Thyroid gland (tissue), 4 donors: ENCODE results near the gene HTRA3. TPM values are rescaled to one million over a fixed set of nuclear protein-coding genes. Genes with fewer than 3 reads are reported as not detected.

Experiments used
- DNase-seq, 2 donors: peaks; one replicate each; pipeline ENCODE4 v3.0.0-alpha.2; 2019
- H3K27ac ChIP-seq, 3 donors: fragments of 200-600 bp; sonication (generic); 1 replicate in 2 of 3; 2 replicates in 1 of 3; pipeline ENCODE4 v1.5.1; 2016 to 2019; ENCODE audit warnings: mild to moderate bottlenecking in 1 of 3, moderate library complexity in 1 of 3
- H3K27me3 ChIP-seq: fragments of 200-600 bp; sonication (generic); one replicate; pipeline ENCODE4 v1.5.1; 2019
- H3K36me3 ChIP-seq, 2 donors: fragments of 200-600 bp; sonication (generic); one replicate each; pipeline ENCODE4 v1.5.1; 2016 to 2019
- H3K4me1 ChIP-seq, 2 donors: fragments of 200-600 bp; sonication (generic); one replicate each; pipeline ENCODE4 v1.5.1; 2017 to 2019
- H3K4me3 ChIP-seq, 3 donors: fragments of 200-600 bp; sonication (generic); replicated peaks in 1 of 3; 1 replicate in 2 of 3; 2 replicates in 1 of 3; pipeline ENCODE4 v1.5.1; 2016; ENCODE audit warnings: mild to moderate bottlenecking in 1 of 3
- H3K9me3 ChIP-seq: fragments of 200-600 bp; sonication (generic); one replicate; pipeline ENCODE4 v1.5.1; 2017
- POLR2A ChIP-seq, 2 donors: fragments of 450-650 bp; IDR thresholded peaks; one replicate each; pipeline ENCODE4 v1.6.1; 2017; ENCODE audit warnings: antibody characterized with exemption in 2 of 2, mild to moderate bottlenecking in 2 of 2, moderate library complexity in 1 of 2
- WGBS, 2 donors: methylation state at CpG; one replicate each; pipeline ENCODE4 v1.1.5; 2017; 5-methylcytosine and 5-hydroxymethylcytosine counted together
- intact Hi-C: fragments of 100-400 bp; cut with DNase I; formaldehyde crosslinking; loops from one replicate; pipeline ENCODE4 v1.15.1; 2023
- total RNA-seq, 4 donors: library from RNA; depleted of rRNA; stranded (reverse); fragments of >200 nt; gene quantifications; one replicate each; pipeline ENCODE4 v1.2.3, GENCODE V29; 2016
- TF ChIP-seq, protein P1 (sequence below), 6 experiments: fragments of 200-600 bp in 3 of 6; fragments of 450-650 bp in 3 of 6; sonication (generic) in 3 of 6; IDR thresholded peaks; one replicate each; pipeline ENCODE4 v1.5.1; 2016 to 2019; ENCODE audit warnings: antibody characterized with exemption in 6 of 6, mild to moderate bottlenecking in 2 of 6, inconsistent platforms in 1 of 6, moderate library complexity in 1 of 6

The HTRA3 gene
- total RNA-seq, 4 donors from 2014 or later: 6.9 to 38.3 (median 14.0) TPM

DNA sequence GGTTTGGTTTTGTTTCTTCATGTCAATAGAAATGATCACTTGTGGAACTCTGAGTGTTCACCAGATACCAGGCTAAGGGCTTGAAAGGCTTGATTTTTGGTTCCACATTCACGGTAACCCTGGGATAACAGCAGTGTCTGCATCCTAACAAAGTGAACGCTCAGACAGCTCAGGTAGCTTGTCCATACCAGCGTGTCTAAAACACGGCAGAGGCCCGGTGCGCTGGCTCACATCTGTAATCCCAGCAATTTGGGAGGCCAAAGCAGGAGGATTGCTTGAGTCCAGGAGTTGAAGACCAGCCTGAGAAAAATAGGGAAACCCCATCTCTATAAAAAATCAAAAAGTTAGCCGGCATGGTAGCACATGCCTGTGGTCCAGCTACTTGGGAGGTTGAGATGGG, 49.0 kb downstream of the HTRA3 start:
- TF ChIP-seq, protein P1, sequence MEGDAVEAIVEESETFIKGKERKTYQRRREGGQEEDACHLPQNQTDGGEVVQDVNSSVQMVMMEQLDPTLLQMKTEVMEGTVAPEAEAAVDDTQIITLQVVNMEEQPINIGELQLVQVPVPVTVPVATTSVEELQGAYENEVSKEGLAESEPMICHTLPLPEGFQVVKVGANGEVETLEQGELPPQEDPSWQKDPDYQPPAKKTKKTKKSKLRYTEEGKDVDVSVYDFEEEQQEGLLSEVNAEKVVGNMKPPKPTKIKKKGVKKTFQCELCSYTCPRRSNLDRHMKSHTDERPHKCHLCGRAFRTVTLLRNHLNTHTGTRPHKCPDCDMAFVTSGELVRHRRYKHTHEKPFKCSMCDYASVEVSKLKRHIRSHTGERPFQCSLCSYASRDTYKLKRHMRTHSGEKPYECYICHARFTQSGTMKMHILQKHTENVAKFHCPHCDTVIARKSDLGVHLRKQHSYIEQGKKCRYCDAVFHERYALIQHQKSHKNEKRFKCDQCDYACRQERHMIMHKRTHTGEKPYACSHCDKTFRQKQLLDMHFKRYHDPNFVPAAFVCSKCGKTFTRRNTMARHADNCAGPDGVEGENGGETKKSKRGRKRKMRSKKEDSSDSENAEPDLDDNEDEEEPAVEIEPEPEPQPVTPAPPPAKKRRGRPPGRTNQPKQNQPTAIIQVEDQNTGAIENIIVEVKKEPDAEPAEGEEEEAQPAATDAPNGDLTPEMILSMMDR (IDR thresholded peaks at IDR 0.05): no peak
- TF ChIP-seq POLR2A (IDR thresholded peaks at IDR 0.05): no peak
- no peaks in the 10 kb centered on the region for H3K9me3 ChIP-seq
- no peak overlapping the region for H3K27ac ChIP-seq
- no peaks in the 10 kb centered on the region for H3K36me3 ChIP-seq
- WGBS, 2 donors: 96 to 98% methylated on average over 7 of the region's 7 CpGs
- peaks cover 40 to 43% of the 10 kb centered on the region in 2 donors for H3K4me1 ChIP-seq
- intact Hi-C loops: loop anchor here (10.0 kb wide), 1 partner anchor 86 kb away; no protein-coding TSS in a partner anchor
- DNase-seq: no peak
- H3K4me3 ChIP-seq: no peak overlapping the region
- H3K27me3 ChIP-seq: no peaks in the 10 kb centered on the region

DNA sequence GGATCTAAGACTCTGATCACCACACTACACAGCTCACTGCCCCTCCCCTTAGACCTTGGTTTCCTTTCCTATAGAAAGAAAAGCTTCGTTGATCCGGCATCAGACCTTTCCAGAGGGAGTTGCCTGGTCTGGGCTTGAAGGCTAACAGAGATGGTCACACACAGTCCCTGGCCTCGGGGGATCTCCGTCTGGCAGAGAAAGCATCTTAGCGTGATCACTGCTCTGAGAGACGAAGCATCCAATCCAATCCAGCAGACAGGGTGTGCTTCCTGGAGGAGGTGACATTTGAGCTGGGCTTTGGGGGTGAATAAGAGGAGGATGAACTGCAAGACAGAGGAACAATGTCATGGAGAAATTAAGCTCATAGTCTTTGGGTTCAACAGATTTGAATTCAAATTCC, 49.5 kb downstream of the HTRA3 start:
- 89 to 90% methylated on average over 6 of the region's 6 CpGs for WGBS, 2 donors
- no peak for TF ChIP-seq POLR2A (IDR thresholded peaks at IDR 0.05)
- TF ChIP-seq, protein P1 (IDR thresholded peaks at IDR 0.05): no peak
- Histone ChIP-seq H3K9me3 (no peaks in the 10 kb centered on the region), H3K4me1 (peaks cover 40 to 43% of the 10 kb centered on the region in 2 donors), H3K27me3 (no peaks in the 10 kb centered on the region), H3K4me3 (no peak overlapping the region), H3K27ac (peak overlapping the region in 1 of 3 donors; percentile 34), H3K36me3 (no peaks in the 10 kb centered on the region)
- no peak for DNase-seq
- intact Hi-C loops: loop anchor here (10.0 kb wide), 1 partner anchor 86 kb away; no protein-coding TSS in a partner anchor

GRCh38 chr4:8319731-8320385, 50.3 kb downstream of the HTRA3 start:
- Histone ChIP-seq H3K27ac (peak overlapping the region in 2 of 3 donors; percentile 32 to 34), H3K27me3 (no peaks in the 10 kb centered on the region), H3K36me3 (no peaks in the 10 kb centered on the region), H3K4me1 (peaks cover 34 to 41% of the 10 kb centered on the region in 2 donors), H3K9me3 (no peaks in the 10 kb centered on the region), H3K4me3 (no peak overlapping the region)
- 68 to 82% methylated on average over 13 of the region's 13 CpGs for WGBS, 2 donors
- intact Hi-C loops: loop anchor here (10.0 kb wide), 1 partner anchor 85 kb away; no protein-coding TSS in a partner anchor
- TF ChIP-seq, protein P1 (IDR thresholded peaks at IDR 0.05): no peak
- TF ChIP-seq POLR2A (IDR thresholded peaks at IDR 0.05): no peak
- no peak for DNase-seq

- Histone ChIP-seq H3K27me3 (no peaks in the 10 kb centered on the region), H3K4me1 (peaks cover 29 to 36% of the 10 kb centered on the region in 2 donors), H3K9me3 (no peaks in the 10 kb centered on the region), H3K36me3 (no peaks in the 10 kb centered on the region), H3K27ac (peak overlapping the region in 2 of 3 donors; percentile 32 to 34), H3K4me3 (no peak overlapping the region)
- intact Hi-C loops: no loop called here
- WGBS, 2 donors: 80 to 83% methylated on average over 2 of the region's 2 CpGs
- DNase-seq: no peak
- no peak for TF ChIP-seq POLR2A (IDR thresholded peaks at IDR 0.05)
- TF ChIP-seq, protein P1 (IDR thresholded peaks at IDR 0.05): peak in 1 of 6 experiments; percentile 6
These were observed 50.8 kb downstream of the HTRA3 start for GRCh38 chr4:8320386-8320750.

DNA sequence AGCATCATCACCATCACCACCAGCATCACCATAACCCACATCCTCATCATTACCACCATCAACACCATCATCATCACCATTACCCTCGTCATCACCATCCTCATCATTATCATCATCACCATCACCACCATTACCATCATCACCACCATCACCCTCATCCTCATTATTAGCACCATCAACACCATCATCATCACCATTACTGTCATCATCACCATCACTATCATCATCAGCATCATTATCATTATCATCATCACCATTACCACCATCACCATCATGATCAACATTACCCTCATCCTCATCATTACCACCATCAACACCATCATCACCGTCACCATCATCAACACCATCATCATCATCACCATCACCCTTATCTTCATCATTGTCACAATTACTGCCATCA, 51.7 kb downstream of the HTRA3 start:
- no peak overlapping the region for H3K27ac ChIP-seq
- intact Hi-C loops: no loop called here
- TF ChIP-seq, protein P1 (IDR thresholded peaks at IDR 0.05): no peak
- no peak for TF ChIP-seq POLR2A (IDR thresholded peaks at IDR 0.05)

More for the DNA sequence above, 51.7 kb downstream of the HTRA3 start:
- WGBS, 2 donors: 92 to 99% methylated on average over 2 of the region's 2 CpGs
- Histone ChIP-seq H3K4me1 (peaks cover 21 to 28% of the 10 kb centered on the region in 2 donors), H3K9me3 (no peaks in the 10 kb centered on the region), H3K36me3 (no peaks in the 10 kb centered on the region), H3K27me3 (no peaks in the 10 kb centered on the region), H3K4me3 (no peak overlapping the region)
- DNase-seq: no peak
